Panc1 (cell line): Measurements from ENCODE around the gene SUSD2. TPM values are rescaled to one million over a fixed set of nuclear protein-coding genes. Genes with fewer than 3 reads are reported as not detected.

Experiments used
- ATAC-seq: fragments of 200-7000 bp; cut with Tn5 transposase; 2 replicates; pipeline ENCODE4 v1.9.1; 2020; ENCODE audit warnings: mild to moderate bottlenecking, moderate library complexity
- BruUV-seq: library from RNA; stranded (reverse); fragments of 400-500 nt; replicated peaks from 2 replicates; lab custom pipeline; 2021; lab: Mats Ljungman, UMichigan
- CTCF ChIA-PET: fragments of 300-600 bp; sonication (Branson Sonifier 250); formaldehyde crosslinking; loops from one replicate; lab custom pipeline; 2022; ENCODE audit warnings: antibody characterized with exemption; lab: Charles Lee
- POLR2A ChIA-PET: fragments of 300-600 bp; sonication (Branson Sonifier 250); formaldehyde crosslinking; loops from one replicate; lab custom pipeline; 2022; ENCODE audit warnings: antibody characterized with exemption; lab: Charles Lee
- DNase-seq: peaks from one replicate; pipeline ENCODE4 v3.0.0-alpha.2; 2010; ENCODE audit warnings: low read depth, low spot score
- H3K27ac ChIP-seq: 2 replicates; pipeline ENCODE4 v1.5.1; 2011; ENCODE audit warnings: mild to moderate bottlenecking, low read length, inconsistent platforms
- H3K27me3 ChIP-seq: fragments of 200-500 bp; sonication (Bioruptor generic); 2 replicates; pipeline ENCODE4 v1.6.0; 2014; ENCODE audit warnings: low read length, inconsistent platforms; ENCODE audit not compliant: control insufficient read depth, insufficient read depth
- H3K36me3 ChIP-seq: fragments of 200-500 bp; sonication (Bioruptor generic); 2 replicates; pipeline ENCODE4 v1.5.1; 2014; ENCODE audit warnings: inconsistent platforms, mild to moderate bottlenecking, low read length, moderate library complexity; ENCODE audit not compliant: control insufficient read depth, insufficient read depth
- H3K4me1 ChIP-seq: 2 replicates; pipeline ENCODE4 v1.5.1; 2011; ENCODE audit warnings: inconsistent platforms, mild to moderate bottlenecking, low read length, moderate library complexity; ENCODE audit not compliant: control insufficient read depth, insufficient read depth
- H3K4me3 ChIP-seq, 2 experiments: 2 replicates each; pipeline ENCODE4 v1.5.1; 2011 to 2012; ENCODE audit warnings: low read depth in 2 of 2, low read length in 2 of 2, mild to moderate bottlenecking in 2 of 2, inconsistent platforms in 1 of 2, moderate library complexity in 1 of 2
- H3K9me3 ChIP-seq: fragments of 200-500 bp; sonication (Bioruptor generic); 2 replicates; pipeline ENCODE4 v1.5.1; 2014; ENCODE audit warnings: low read depth, mild to moderate bottlenecking, inconsistent platforms, low read length, moderate library complexity; ENCODE audit not compliant: control insufficient read depth, insufficient read depth
- CTCF ChIP-seq: fragments of 450-650 bp; IDR thresholded peaks from 2 replicates; pipeline ENCODE4 v1.5.1; 2017; ENCODE audit warnings: mild to moderate bottlenecking
- POLR2AphosphoS5 ChIP-seq: IDR thresholded peaks from 2 replicates; pipeline ENCODE4 v1.6.1; 2012; ENCODE audit warnings: mild to moderate bottlenecking, low read depth, low read length, moderate library complexity
- SIN3A ChIP-seq: IDR thresholded peaks from 2 replicates; pipeline ENCODE4 v1.6.1; 2012; ENCODE audit warnings: low read depth, mild to moderate bottlenecking, low read length, moderate library complexity, borderline replicate concordance; ENCODE audit not compliant: insufficient read depth
- TCF7L2 ChIP-seq: IDR thresholded peaks from 2 replicates; pipeline ENCODE4 v1.6.1; 2011; ENCODE audit warnings: mild to moderate bottlenecking, low read depth, low read length, inconsistent platforms
- in situ Hi-C: cut with HindIII; loops from 2 replicates; pipeline ENCODE4 v1.10.0; 2016; ENCODE audit warnings: low sequenced_read_pairs, low pct_unique_long_range_greater_than_20kb
- intact Hi-C: fragments of 100-400 bp; cut with micrococcal nuclease; formaldehyde crosslinking; loops from one replicate; pipeline ENCODE4 v1.10.0; 2022; ENCODE audit not compliant: unreplicated experiment
- total RNA-seq: library from RNA; stranded (reverse); gene quantifications from one replicate; pipeline ENCODE4 v1.2.1, GENCODE V29; 2021; ENCODE audit not compliant: unreplicated experiment
- TF ChIP-seq, protein P1 (sequence below), 2 experiments: IDR thresholded peaks; 2 replicates each; pipeline ENCODE4 v1.6.1; 2011 to 2012; ENCODE audit warnings: low read depth in 2 of 2, control low read depth in 1 of 2, low read length in 1 of 2, mild to moderate bottlenecking in 1 of 2, moderate library complexity in 1 of 2; ENCODE audit not compliant: insufficient read depth in 1 of 2

SUSD2 gene
- total RNA-seq, 1 experiment from 2014 or later, result 10.6 TPM

DNA sequence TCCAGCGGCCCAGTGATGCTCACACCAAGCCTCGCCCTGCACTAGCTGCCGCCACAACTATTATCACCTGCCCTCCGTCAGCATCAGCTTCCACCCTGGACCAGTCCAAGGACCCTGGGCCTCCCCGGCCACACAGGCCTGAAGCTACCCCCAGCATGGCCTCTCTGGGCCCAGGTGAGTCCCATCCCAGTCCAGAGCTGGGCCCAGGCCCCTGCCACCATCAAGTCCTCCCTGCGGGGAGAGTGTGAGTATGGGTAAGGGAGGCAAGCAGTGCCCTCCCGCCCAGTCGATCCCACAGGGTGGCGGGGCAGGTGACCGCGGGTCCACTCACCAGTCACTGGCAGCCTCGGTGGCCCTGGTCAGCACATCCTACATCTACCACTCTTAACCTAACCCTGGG is 9.5 kb upstream of the SUSD2 start:
- ChIA-PET CTCF (no interaction called here), POLR2A (no interaction called here)
- DNase-seq, result no peak
- no peak overlapping the region for H3K4me3 ChIP-seq
- BruUV-seq, result no TSS peak
- H3K27ac ChIP-seq, result no peak overlapping the region
- no peaks in the 10 kb centered on the region for H3K27me3 ChIP-seq
- in situ Hi-C loops (no loop called here), intact Hi-C loops (no loop called here)
- no peaks in the 10 kb centered on the region for H3K4me1 ChIP-seq
- ATAC-seq, result no peak
- no peaks in the 10 kb centered on the region for H3K36me3 ChIP-seq
- TF ChIP-seq, protein P1, sequence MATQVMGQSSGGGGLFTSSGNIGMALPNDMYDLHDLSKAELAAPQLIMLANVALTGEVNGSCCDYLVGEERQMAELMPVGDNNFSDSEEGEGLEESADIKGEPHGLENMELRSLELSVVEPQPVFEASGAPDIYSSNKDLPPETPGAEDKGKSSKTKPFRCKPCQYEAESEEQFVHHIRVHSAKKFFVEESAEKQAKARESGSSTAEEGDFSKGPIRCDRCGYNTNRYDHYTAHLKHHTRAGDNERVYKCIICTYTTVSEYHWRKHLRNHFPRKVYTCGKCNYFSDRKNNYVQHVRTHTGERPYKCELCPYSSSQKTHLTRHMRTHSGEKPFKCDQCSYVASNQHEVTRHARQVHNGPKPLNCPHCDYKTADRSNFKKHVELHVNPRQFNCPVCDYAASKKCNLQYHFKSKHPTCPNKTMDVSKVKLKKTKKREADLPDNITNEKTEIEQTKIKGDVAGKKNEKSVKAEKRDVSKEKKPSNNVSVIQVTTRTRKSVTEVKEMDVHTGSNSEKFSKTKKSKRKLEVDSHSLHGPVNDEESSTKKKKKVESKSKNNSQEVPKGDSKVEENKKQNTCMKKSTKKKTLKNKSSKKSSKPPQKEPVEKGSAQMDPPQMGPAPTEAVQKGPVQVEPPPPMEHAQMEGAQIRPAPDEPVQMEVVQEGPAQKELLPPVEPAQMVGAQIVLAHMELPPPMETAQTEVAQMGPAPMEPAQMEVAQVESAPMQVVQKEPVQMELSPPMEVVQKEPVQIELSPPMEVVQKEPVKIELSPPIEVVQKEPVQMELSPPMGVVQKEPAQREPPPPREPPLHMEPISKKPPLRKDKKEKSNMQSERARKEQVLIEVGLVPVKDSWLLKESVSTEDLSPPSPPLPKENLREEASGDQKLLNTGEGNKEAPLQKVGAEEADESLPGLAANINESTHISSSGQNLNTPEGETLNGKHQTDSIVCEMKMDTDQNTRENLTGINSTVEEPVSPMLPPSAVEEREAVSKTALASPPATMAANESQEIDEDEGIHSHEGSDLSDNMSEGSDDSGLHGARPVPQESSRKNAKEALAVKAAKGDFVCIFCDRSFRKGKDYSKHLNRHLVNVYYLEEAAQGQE (IDR thresholded peaks at IDR 0.05; ENCODE audit: insufficient read depth in 1 of 2, low read depth in 2 of 2, low read length in 1 of 2), result no peak
- no peak for TF ChIP-seq CTCF
- no peak for TF ChIP-seq TCF7L2
- TF ChIP-seq POLR2AphosphoS5, result no peak
- no peak for TF ChIP-seq SIN3A
- no peaks in the 10 kb centered on the region for H3K9me3 ChIP-seq

- ChIA-PET CTCF (interaction anchor here (0.6 to 1.6 kb wide), 4 partner anchors 18 to 46 kb away, joined by 3 to 7 read pairs (median 4); no protein-coding TSS in a partner anchor), POLR2A (no interaction called here)
- intact Hi-C loops, result no loop called here
- in situ Hi-C loops, result no loop called here
- peak; percentile 87 for ATAC-seq
- Histone ChIP-seq H3K4me1 (no peaks in the 10 kb centered on the region), H3K9me3 (no peaks in the 10 kb centered on the region), H3K36me3 (no peaks in the 10 kb centered on the region), H3K4me3 (no peak overlapping the region), H3K27me3 (no peaks in the 10 kb centered on the region), H3K27ac (no peak overlapping the region)
- no TSS peak for BruUV-seq
- TF ChIP-seq, protein P1 (IDR thresholded peaks at IDR 0.05; ENCODE audit: insufficient read depth in 1 of 2, low read depth in 2 of 2, low read length in 1 of 2), result no peak
- TF ChIP-seq CTCF, result peak; percentile 86
- DNase-seq, result no peak
These were observed 6.0 kb upstream of the SUSD2 start for GRCh38 chr22:24175160-24175808.
